BE2C (cell line): ENCODE results near the gene VWF.

Experiments used
- DNase-seq: peaks from one replicate; pipeline ENCODE4 v3.0.0-alpha.2; 2020
- H3K27me3 ChIP-seq: fragments of 250-450 bp; sonication (Bioruptor Pico); 2 replicates; pipeline ENCODE4 v1.5.1; 2020; ENCODE audit warnings: mild to moderate bottlenecking
- H3K36me3 ChIP-seq: fragments of 250-450 bp; sonication (Bioruptor Pico); 2 replicates; pipeline ENCODE4 v1.5.1; 2020; ENCODE audit warnings: mild to moderate bottlenecking
- H3K4me1 ChIP-seq: fragments of 250-450 bp; sonication (Bioruptor Pico); 2 replicates; pipeline ENCODE4 v1.5.1; 2020
- H3K4me3 ChIP-seq: 2 replicates; pipeline ENCODE4 v1.5.1; 2011; ENCODE audit warnings: low read depth, low read length
- H3K9me3 ChIP-seq: fragments of 250-450 bp; sonication (Bioruptor Pico); 2 replicates; pipeline ENCODE4 v1.5.1; 2020
- CTCF ChIP-seq: IDR thresholded peaks from 2 replicates; pipeline ENCODE4 v1.5.1; 2012; ENCODE audit warnings: mild to moderate bottlenecking, low read depth, low read length

Gene VWF

GRCh38 chr12:5898874-5899273, 225.6 kb downstream of the VWF start:
- H3K36me3 ChIP-seq = no peaks in the 10 kb centered on the region
- H3K4me3 ChIP-seq = no peak overlapping the region
- no peaks in the 10 kb centered on the region for H3K4me1 ChIP-seq
- no peak for TF ChIP-seq CTCF
- no peak for DNase-seq
- peaks cover 14% of the 10 kb centered on the region for H3K27me3 ChIP-seq
- H3K9me3 ChIP-seq = no peaks in the 10 kb centered on the region
